Bone marrow (tissue), 2 donors: ENCODE results near the gene AGAP2.
"Not testable (repeated sequence)": the region's sequence is repeated elsewhere in the genome, so short reads cannot be mapped to it uniquely, and the experiment has no call there.

ENCODE experiments used
- DNase-seq, 2 donors: peaks; one replicate each; lab custom pipeline; 2025; lab: John Stamatoyannopoulos, UW

The AGAP2 gene

GRCh38 chr12:57722716-57723629 is 15.6 kb downstream of the AGAP2 start:
- no peak for DNase-seq

- not testable (repeated sequence) for DNase-seq
Observed at GRCh38 chr12:57721846-57722608, 16.5 kb downstream of the AGAP2 start.

GRCh38 chr12:57720606-57721595 is 17.6 kb downstream of the AGAP2 start:
- no peak for DNase-seq

GRCh38 chr12:57719777-57720605 is 18.6 kb downstream of the AGAP2 start:
- DNase-seq: no peak

- no peak for DNase-seq
Observed at GRCh38 chr12:57718641-57719528, 19.7 kb downstream of the AGAP2 start.

GRCh38 chr12:57717846-57718640 is 20.5 kb downstream of the AGAP2 start:
- DNase-seq: no peak

- no peak for DNase-seq
Observed at GRCh38 chr12:57717131-57717530, 21.4 kb downstream of the AGAP2 start.

- no peak for DNase-seq
Observed at GRCh38 chr12:57716305-57716704, 22.2 kb downstream of the AGAP2 start.

- no peak for DNase-seq
Observed at GRCh38 chr12:57715786-57716185, 22.8 kb downstream of the AGAP2 start.

GRCh38 chr12:57715036-57715748 is 23.4 kb downstream of the AGAP2 start:
- not testable (repeated sequence) for DNase-seq

- DNase-seq: no peak
Observed at GRCh38 chr12:57713209-57713608, 25.3 kb downstream of the AGAP2 start.

GRCh38 chr12:57712701-57713100 is 25.8 kb downstream of the AGAP2 start:
- no peak for DNase-seq

GRCh38 chr12:57708296-57708695 is 30.2 kb downstream of the AGAP2 start:
- DNase-seq: no peak

GRCh38 chr12:57707250-57707649 is 31.3 kb downstream of the AGAP2 start:
- DNase-seq: no peak

GRCh38 chr12:57700317-57700716 is 38.2 kb downstream of the AGAP2 start:
- DNase-seq: no peak

GRCh38 chr12:57698414-57698813 is 40.1 kb downstream of the AGAP2 start:
- no peak for DNase-seq

GRCh38 chr12:57697076-57697475 is 41.5 kb downstream of the AGAP2 start:
- no peak for DNase-seq

GRCh38 chr12:57695770-57696432 is 42.6 kb downstream of the AGAP2 start:
- DNase-seq: no peak
